Measurements from ENCODE around the gene ABI3.
A peak's percentile ranks its signal among the peaks of the same experiment; 100 is the strongest.
"Not testable (repeated sequence)": the region's sequence is repeated elsewhere in the genome, so short reads cannot be mapped to it uniquely, and the experiment has no call there.

Gene ABI3

DNA sequence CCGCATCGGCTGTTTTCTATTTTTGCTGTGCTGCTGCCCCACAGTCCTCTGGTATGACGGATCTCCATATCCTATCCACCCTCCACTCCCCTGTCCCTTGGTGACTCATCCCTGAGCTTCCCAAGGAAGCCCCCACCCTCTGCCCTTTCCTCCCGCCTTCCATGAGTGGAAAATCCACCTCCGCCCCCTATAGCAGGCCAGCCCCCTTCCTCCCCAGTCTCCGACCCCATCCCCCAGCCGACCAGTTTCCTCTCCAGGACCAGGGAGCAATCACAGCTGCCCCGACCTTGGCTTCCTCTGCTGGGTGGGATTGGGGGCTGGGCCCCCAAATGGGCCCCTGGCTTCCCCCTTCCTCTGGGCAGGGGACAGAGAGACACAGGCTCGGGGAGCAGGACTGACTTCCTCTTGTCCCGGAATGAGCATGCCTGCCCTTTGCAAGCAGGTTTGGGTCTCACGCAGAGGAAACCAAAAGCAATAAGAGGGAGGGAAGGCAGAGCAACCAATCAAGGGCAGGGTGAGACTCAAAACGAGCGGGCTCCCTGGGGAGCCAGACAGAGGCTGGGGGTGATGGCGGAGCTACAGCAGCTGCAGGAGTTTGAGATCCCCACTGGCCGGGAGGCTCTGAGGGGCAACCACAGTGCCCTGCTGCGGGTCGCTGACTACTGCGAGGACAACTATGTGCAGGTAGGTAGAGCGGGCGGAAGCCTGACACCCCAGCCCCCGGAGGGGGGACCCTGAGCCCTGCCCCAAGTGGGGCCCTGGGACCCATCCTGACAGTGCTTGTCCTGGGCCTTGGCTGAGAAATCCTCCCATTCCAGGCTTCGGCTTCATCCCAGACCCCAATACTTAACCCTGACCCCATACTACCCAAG, at the start of gene ABI3, which contains the start of gene GNGT2:
ABI3 (plus strand) TSS at position 550 of the 872 bp plus-strand sequence; CDS start at position 568, 18 bp downstream.
GNGT2 (minus strand) TSS at position 417 of the 872 bp plus-strand sequence. CDS start 3,152 bp downstream, outside the sequence.
- DNase-seq (ENCODE audit: low read depth), result no peak

GRCh38 chr17:49162866-49163265, 47.6 kb upstream of the ABI3 start:
- no peak for DNase-seq (ENCODE audit: low read depth)

GRCh38 chr17:49165143-49165542, 45.4 kb upstream of the ABI3 start:
- DNase-seq (ENCODE audit: low read depth), result no peak

DNA sequence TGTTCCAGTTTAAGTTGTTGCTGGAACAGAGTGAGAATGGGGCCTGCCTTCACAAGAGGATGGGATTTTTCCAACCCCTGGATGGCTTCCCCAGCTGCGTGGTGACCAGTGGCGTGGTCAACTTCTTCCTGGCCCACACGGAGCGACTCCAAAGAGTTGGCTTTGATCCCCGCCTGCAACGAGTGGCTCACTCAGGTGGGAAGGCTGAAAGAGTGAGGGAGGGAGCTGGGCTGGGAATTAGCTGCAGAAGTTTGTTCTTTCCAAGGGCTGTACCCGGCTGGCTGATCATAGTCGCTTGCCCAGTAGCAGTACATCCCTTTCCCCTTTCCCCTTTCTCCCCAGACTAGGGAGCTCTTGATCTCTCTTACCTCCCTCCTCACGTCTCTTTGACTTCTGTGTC, 41.8 kb upstream of the ABI3 start:
- no peak for DNase-seq (ENCODE audit: low read depth)

DNA sequence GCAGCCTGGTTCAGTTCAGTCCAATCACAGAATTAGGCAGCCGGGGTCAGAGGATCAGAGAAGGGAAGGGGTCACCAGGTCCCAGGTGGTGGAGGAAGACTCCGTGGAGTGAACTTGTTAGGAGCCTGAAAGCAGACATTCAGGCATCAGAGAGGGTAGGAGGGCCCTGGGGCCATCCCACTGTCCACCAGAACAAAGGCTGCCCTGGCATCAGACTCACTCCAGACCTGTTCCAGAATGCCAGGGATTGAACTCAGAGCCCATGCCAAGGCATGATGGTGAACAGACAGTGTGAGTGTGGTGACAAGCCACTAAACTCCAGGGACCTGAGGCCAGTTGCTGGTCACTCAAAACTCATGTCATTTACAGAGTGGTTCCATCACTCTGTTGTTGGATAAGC, 40.3 kb upstream of the ABI3 start:
- DNase-seq (ENCODE audit: low read depth), result no peak

- not testable (repeated sequence) for DNase-seq (ENCODE audit: low read depth)
Observed at GRCh38 chr17:49170711-49171110, 39.8 kb upstream of the ABI3 start.

GRCh38 chr17:49175978-49176377, 34.5 kb upstream of the ABI3 start:
- not testable (repeated sequence) for DNase-seq (ENCODE audit: low read depth)

DNA sequence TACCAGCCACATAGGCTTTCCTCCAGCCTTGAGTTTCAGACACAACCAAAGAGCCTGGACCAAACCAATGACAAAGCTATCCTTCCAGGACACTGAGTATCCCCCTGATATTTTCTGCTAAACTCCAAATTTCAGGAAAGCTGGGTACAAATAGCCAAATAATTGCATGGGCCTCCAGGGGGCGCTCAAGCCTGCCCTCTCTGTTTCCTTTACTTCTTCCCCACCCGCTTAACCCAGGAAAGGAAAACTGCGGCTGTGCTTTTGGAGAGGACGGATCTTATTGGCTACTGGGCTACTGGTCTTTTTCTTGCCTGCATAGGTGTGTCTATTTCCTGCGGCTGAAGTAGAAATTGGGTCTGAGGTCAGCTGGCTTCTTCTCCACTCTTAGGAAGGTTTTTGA, 30.2 kb upstream of the ABI3 start:
- peak; percentile 35 for DNase-seq (ENCODE audit: low read depth)

DNA sequence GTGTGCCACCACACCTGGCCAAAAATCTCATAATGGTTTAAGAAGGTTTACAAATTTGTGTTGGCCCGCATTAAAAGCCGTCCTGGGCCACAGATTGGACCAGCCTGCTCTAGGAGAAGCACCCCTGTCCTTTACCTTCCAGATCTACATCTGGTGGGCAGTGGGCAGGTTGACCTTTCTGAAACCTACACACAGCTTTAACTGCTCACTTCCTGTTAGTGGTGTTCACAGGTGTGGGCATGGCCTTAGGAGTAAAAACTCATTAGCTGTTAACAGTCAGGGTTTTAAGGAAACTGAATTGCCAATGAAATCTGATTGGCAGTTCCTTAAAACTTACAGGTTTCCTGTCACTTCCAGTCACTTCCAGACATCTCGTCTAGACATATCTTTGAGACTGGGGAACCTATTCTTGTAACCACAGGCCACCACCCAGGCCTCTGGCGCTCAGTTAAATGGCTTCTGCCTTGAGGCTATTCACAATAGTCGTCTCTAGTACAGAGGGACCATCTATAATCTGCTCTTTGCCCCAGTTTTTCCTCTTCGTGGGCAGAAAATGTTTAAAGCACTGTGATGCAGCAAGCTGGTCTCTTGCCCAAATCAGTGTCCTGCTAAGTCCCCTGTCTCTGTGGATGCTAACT, 29.4 kb upstream of the ABI3 start:
- no peak for DNase-seq (ENCODE audit: low read depth)

DNA sequence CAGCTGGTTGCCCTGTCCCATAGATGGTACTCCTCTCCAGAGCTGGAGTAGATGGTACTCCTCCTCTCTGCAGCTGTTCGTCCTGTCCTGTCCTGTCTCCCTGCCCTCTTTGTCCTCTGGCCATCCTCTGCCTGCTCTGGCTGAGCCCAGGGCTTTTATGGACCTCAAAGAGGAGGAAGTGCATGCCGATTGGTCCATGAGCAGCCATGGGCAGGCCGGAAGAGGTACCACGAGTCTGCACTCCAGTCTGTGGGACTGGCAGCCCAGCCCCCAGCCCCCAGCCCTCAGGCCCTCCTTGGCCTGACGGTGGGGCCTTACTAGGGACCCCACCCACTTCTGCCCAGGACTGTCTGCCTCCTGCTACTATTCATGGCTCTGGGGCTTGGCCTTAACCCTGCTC, 27.2 kb upstream of the ABI3 start:
- no peak for DNase-seq (ENCODE audit: low read depth)

- DNase-seq (ENCODE audit: low read depth), result no peak
Observed at GRCh38 chr17:49183801-49184200, 26.7 kb upstream of the ABI3 start.

DNA sequence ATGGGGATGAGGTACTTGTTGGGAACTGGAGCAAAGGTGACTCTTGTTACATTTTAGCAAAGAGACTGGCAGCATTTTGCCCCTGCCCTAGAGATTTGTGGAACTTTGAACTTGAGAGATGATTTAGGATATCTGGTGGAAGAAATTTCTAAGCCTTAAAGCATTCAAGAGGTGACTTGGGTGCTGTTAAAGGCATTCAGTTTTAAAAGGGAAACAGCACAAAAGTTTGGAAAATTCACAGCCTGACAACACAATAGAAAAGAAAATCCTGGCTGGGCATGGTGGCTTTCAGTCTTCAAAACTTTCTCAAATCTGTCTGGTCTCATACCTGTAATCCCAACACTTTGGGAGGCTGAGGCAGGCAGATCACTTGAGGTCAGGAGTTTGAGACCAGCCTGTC, 26.0 kb upstream of the ABI3 start:
- DNase-seq (ENCODE audit: low read depth), result not testable (repeated sequence)

GRCh38 chr17:49185381-49185780, 25.1 kb upstream of the ABI3 start:
- not testable (repeated sequence) for DNase-seq (ENCODE audit: low read depth)

GRCh38 chr17:49187301-49187700, 23.2 kb upstream of the ABI3 start:
- DNase-seq (ENCODE audit: low read depth), result no peak

DNA sequence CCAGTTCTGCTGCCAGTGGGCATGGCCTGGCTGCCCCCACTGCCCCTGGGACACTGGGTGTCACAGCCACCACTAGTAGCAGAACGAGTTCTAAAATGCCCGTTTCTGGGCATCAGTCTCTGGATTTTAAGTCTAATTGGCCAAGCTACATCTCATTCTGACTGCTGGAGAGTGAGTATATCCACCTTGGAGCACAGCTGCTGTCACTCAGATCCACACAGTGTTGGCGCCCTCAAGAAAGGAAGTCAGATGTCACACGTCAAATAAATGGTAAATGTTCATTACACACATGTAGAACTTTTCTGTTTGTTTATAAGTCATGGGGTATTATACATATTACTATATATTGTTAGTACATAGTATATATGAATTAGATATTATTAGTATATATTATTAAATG, 19.6 kb upstream of the ABI3 start:
- no peak for DNase-seq (ENCODE audit: low read depth)

- DNase-seq (ENCODE audit: low read depth), result no peak
Observed at GRCh38 chr17:49191409-49191916, 19.0 kb upstream of the ABI3 start.

DNA sequence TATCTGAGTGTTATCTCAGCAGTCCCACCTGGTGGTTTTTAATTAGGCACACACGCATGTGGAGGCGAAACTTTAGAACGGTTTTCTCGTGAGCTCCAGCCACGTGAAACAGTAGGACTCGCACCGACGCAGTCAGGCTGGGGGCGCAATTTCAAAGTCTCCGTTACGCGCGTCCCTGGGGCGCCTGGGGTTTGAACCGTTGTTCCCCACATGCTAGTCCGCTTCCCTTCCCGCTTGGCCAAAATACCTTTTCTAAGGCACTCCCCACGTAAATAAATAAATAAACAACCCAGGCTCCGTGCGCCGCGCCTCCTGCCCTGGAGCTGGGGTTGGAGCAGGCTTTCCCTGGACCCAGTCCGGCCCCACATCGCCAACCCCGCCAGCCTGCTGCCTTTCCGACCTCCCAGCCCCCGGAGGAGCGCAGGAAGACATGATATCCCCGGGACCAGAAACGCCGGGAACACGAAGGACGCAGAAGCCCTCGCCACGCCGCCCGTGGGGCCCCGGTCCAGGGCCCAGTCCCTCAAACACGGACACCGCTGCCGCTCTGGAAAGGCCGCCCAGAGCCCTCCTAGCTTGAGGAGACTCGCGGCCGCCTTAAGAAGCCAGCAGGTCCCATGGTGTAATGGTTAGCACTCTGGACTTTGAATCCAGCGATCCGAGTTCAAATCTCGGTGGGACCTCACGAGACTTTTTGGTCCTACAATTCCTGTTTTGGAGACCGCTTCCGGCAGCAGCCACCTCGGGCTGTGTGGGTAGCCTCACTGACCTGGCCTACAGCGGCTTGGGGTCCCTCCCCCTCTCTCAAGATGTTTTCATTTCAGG, 18.4 kb upstream of the ABI3 start:
- DNase-seq (ENCODE audit: low read depth), result peak; percentile 81

DNA sequence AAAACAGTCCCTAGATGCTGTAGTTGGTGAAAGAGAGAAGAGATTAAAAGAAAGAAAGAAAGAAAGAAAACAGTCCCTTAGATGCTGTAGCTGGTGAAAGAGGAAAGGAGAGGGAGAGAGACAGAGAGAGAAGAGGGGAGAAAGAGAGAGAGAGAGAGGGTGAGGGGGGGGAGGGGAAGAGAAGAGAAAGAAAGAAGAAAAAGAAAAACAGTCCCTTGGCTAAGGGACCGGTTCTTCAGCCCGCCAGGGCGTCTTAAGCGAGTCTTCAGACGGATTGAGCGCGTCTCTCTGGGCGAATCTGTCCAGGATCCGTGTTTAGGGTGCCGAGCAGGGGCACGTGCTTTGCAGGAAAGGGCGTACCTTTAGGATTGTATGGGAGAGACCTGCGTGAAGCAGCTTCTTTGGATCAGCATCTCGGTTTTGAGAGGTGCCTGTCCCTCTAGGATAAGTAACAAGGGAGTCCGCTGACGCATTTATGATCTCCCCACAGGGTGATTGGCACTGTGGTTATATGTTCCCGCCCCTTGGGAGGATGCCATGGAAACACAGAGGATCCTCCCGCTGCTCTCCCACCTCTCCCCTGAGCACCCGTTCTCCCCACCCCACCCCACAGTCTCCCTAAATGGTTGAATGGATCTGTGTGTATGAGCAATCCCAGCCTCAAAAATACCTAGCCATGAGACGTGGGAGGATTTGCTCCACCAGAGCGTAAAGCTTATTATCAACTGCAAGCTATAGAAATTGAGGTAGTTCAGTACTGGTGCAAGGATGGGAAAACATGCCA, 16.8 kb upstream of the ABI3 start:
- DNase-seq (ENCODE audit: low read depth), result peak; percentile 52

DNA sequence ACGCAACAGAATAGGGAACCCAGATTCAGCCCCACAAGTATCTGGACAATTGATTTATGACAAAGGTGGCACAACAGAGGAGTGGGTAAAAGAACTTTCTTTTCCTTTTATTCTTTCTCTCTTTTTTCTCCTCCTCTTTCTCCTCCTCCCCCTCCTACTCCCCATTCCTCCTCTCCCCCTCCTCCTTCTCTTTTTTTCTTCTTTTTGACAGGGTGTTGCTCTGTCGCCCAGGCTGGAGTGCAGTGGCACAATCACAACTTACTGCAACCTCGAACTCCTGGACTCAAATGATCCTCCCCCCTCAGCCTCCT, 16.3 kb upstream of the ABI3 start:
- no peak for DNase-seq (ENCODE audit: low read depth)

GRCh38 chr17:49195751-49196150, 14.8 kb upstream of the ABI3 start:
- DNase-seq (ENCODE audit: low read depth), result no peak

- no peak for DNase-seq (ENCODE audit: low read depth)
Observed at GRCh38 chr17:49196520-49196919, 14.0 kb upstream of the ABI3 start.

Measured in fibroblast of gingiva (primary cell).